Bronchial epithelial cell (primary cell): Measurements from ENCODE around the gene ZNF292. TPM values are rescaled to one million over a fixed set of nuclear protein-coding genes. Genes with fewer than 3 reads are reported as not detected.
"Not testable (repeated sequence)": the region's sequence is repeated elsewhere in the genome, so short reads cannot be mapped to it uniquely, and the experiment has no call there.

Source experiments
- DNase-seq: peaks from one replicate; pipeline ENCODE4 v3.0.0-alpha.2; 2010; ENCODE audit warnings: low read depth
- FAIRE-seq: peaks from 2 replicates; lab custom pipeline; 2011; peaks lifted over from hg19 to GRCh38; lab: Jason Lieb, UNC
- H3K27me3 ChIP-seq: 2 replicates; pipeline ENCODE4 v1.5.1; 2011; ENCODE audit warnings: low read length; ENCODE audit not compliant: control insufficient read depth, insufficient read depth
- H3K36me3 ChIP-seq: 2 replicates; pipeline ENCODE4 v1.5.1; 2011; ENCODE audit warnings: low read length; ENCODE audit not compliant: control insufficient read depth, insufficient read depth
- H3K4me3 ChIP-seq: 2 replicates; pipeline ENCODE4 v1.5.1; 2011; ENCODE audit warnings: mild to moderate bottlenecking, low read depth, low read length, control low read depth
- CTCF ChIP-seq: IDR thresholded peaks from 2 replicates; pipeline ENCODE4 v1.5.1; 2011; ENCODE audit warnings: mild to moderate bottlenecking, moderate library complexity, low read length, control low read depth, inconsistent platforms; ENCODE audit not compliant: insufficient read depth, severe bottlenecking
- total RNA-seq: library from RNA; depleted of rRNA; stranded (reverse); fragments of >200 nt; gene quantifications from 2 replicates; pipeline ENCODE4 v1.2.1, GENCODE V29; 2014

The ZNF292 gene
- total RNA-seq, 1 donor from 2014 or later, result 28.2 TPM

- Histone ChIP-seq H3K27me3 (no peaks in the 10 kb centered on the region), H3K36me3 (no peaks in the 10 kb centered on the region), H3K4me3 (no peak overlapping the region)
- DNase-seq (peak; percentile 55), FAIRE-seq (peak; percentile 43)
- TF ChIP-seq CTCF, result peak; percentile 71
Observed at GRCh38 chr6:87139236-87139635, 16.1 kb upstream of the ZNF292 start.

GRCh38 chr6:87139927-87140326 is 15.4 kb upstream of the ZNF292 start:
- H3K27me3 ChIP-seq, DNase-seq, H3K36me3 ChIP-seq, FAIRE-seq, H3K4me3 ChIP-seq: not testable (repeated sequence)

- no peak for TF ChIP-seq CTCF
- no peak for DNase-seq
- FAIRE-seq, result no peak
- Histone ChIP-seq H3K4me3 (no peak overlapping the region), H3K36me3 (no peaks in the 10 kb centered on the region), H3K27me3 (no peaks in the 10 kb centered on the region)
Observed at GRCh38 chr6:87146363-87146762, 9.0 kb upstream of the ZNF292 start.

GRCh38 chr6:87150406-87150805 is 5.0 kb upstream of the ZNF292 start:
- no peak for FAIRE-seq
- Histone ChIP-seq H3K27me3 (no peaks in the 10 kb centered on the region), H3K36me3 (no peaks in the 10 kb centered on the region), H3K4me3 (no peak overlapping the region)
- DNase-seq, result no peak
- TF ChIP-seq CTCF, result no peak

- FAIRE-seq (no peak), DNase-seq (no peak)
- Histone ChIP-seq H3K27me3 (no peaks in the 10 kb centered on the region), H3K4me3 (peak overlapping the region; percentile 60), H3K36me3 (no peaks in the 10 kb centered on the region)
- no peak for TF ChIP-seq CTCF
Observed at GRCh38 chr6:87151471-87151780, 3.9 kb upstream of the ZNF292 start.

- DNase-seq (no peak), FAIRE-seq (no peak)
- TF ChIP-seq CTCF, result peak; percentile 1
- Histone ChIP-seq H3K36me3 (no peaks in the 10 kb centered on the region), H3K4me3 (peak overlapping the region; percentile 60), H3K27me3 (no peaks in the 10 kb centered on the region)
Observed at GRCh38 chr6:87151781-87152525, 3.4 kb upstream of the ZNF292 start.
